Measurements from ENCODE around the gene CNNM4. TPM values are rescaled to one million over a fixed set of nuclear protein-coding genes. Genes with fewer than 3 reads are reported as not detected.

Gene CNNM4
- total and polyA plus RNA-seq, 2 donors: 2.4 to 3.1 TPM

DNA sequence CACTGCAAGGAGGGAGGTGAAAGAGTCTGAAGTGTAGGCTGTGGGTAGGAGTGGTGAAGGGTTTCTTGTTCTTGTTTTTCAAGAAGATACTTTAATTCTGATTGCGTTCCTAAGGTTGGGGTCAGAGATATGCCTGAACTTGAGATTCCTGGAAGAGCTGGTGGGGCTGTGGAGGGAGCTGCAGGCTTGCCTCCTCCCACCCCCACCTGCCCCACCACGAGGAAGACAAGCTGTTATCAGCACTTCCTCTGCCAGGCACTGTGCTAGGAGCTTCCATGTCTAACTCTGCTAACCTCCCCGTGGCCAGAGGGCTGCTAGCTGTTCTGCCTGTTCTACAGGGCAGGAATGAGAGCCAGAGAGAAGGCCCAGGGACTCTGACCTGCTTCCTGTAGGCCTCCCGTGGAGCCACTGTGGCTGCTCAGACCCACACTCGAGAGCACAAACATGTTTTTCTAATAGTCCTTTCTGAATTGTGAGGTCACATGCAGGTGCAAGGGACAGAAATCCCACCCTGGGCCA lies 69.4 kb downstream of the CNNM4 start:
- H3K36me3 ChIP-seq (ENCODE audit: control insufficient read depth in 2 of 2, insufficient read depth in 2 of 2, low read length in 1 of 2): peaks cover 86 to 88% of the 10 kb centered on the region in 2 donors
- 70% methylated on average over 5 of the region's 5 CpGs for WGBS
- no peak overlapping the region for H3K4me3 ChIP-seq (ENCODE audit: low read length in 2 of 2)
- H3K4me1 ChIP-seq (ENCODE audit: control insufficient read depth in 2 of 2, insufficient read depth in 2 of 2, low read length in 2 of 2): peaks cover 0 to 7% of the 10 kb centered on the region in 2 donors
- DNase-seq (ENCODE audit: low read depth in 6 of 9, low spot score in 9 of 9): no peak
- no peaks in the 10 kb centered on the region for H3K9me3 ChIP-seq (ENCODE audit: control insufficient read depth in 2 of 2, insufficient read depth in 1 of 2, low read length in 1 of 2)
- no peak overlapping the region for H3K27ac ChIP-seq (ENCODE audit: low read depth in 1 of 2, low read length in 1 of 2)
- no peaks in the 10 kb centered on the region for H3K27me3 ChIP-seq (ENCODE audit: control insufficient read depth in 2 of 2, insufficient read depth in 1 of 2, low read length in 1 of 2)

- Histone ChIP-seq H3K27me3 (ENCODE audit: control insufficient read depth in 2 of 2, insufficient read depth in 1 of 2, low read length in 1 of 2) (no peaks in the 10 kb centered on the region), H3K36me3 (ENCODE audit: control insufficient read depth in 2 of 2, insufficient read depth in 2 of 2, low read length in 1 of 2) (peaks cover 71 to 79% of the 10 kb centered on the region in 2 donors), H3K4me1 (ENCODE audit: control insufficient read depth in 2 of 2, insufficient read depth in 2 of 2, low read length in 2 of 2) (peaks cover 0 to 7% of the 10 kb centered on the region in 2 donors), H3K4me3 (ENCODE audit: low read length in 2 of 2) (no peak overlapping the region), H3K9me3 (ENCODE audit: control insufficient read depth in 2 of 2, insufficient read depth in 1 of 2, low read length in 1 of 2) (no peaks in the 10 kb centered on the region), H3K27ac (ENCODE audit: low read depth in 1 of 2, low read length in 1 of 2) (no peak overlapping the region)
- 97% methylated on average over 10 of the region's 10 CpGs for WGBS
- DNase-seq (ENCODE audit: low read depth in 6 of 9, low spot score in 9 of 9): no peak
Measured at GRCh38 chr2:96831679-96832078, 71.0 kb downstream of the CNNM4 start.

- WGBS: 97% methylated on average over 11 of the region's 11 CpGs
- H3K27me3 ChIP-seq (ENCODE audit: control insufficient read depth in 2 of 2, insufficient read depth in 1 of 2, low read length in 1 of 2): no peaks in the 10 kb centered on the region
- H3K4me1 ChIP-seq (ENCODE audit: control insufficient read depth in 2 of 2, insufficient read depth in 2 of 2, low read length in 2 of 2): peaks cover 0 to 7% of the 10 kb centered on the region in 2 donors
- no peaks in the 10 kb centered on the region for H3K9me3 ChIP-seq (ENCODE audit: control insufficient read depth in 2 of 2, insufficient read depth in 1 of 2, low read length in 1 of 2)
- no peak for DNase-seq (ENCODE audit: low read depth in 6 of 9, low spot score in 9 of 9)
- no peak overlapping the region for H3K27ac ChIP-seq (ENCODE audit: low read depth in 1 of 2, low read length in 1 of 2)
- H3K36me3 ChIP-seq (ENCODE audit: control insufficient read depth in 2 of 2, insufficient read depth in 2 of 2, low read length in 1 of 2): peaks cover 65 to 78% of the 10 kb centered on the region in 2 donors
- H3K4me3 ChIP-seq (ENCODE audit: low read length in 2 of 2): no peak overlapping the region
Measured at GRCh38 chr2:96832408-96832753, 71.7 kb downstream of the CNNM4 start.

GRCh38 chr2:96832754-96833507 lies 72.2 kb downstream of the CNNM4 start:
- H3K9me3 ChIP-seq (ENCODE audit: control insufficient read depth in 2 of 2, insufficient read depth in 1 of 2, low read length in 1 of 2): no peaks in the 10 kb centered on the region
- no peak overlapping the region for H3K27ac ChIP-seq (ENCODE audit: low read depth in 1 of 2, low read length in 1 of 2)
- no peaks in the 10 kb centered on the region for H3K27me3 ChIP-seq (ENCODE audit: control insufficient read depth in 2 of 2, insufficient read depth in 1 of 2, low read length in 1 of 2)
- H3K4me1 ChIP-seq (ENCODE audit: control insufficient read depth in 2 of 2, insufficient read depth in 2 of 2, low read length in 2 of 2): peaks cover 0 to 7% of the 10 kb centered on the region in 2 donors
- DNase-seq (ENCODE audit: low read depth in 6 of 9, low spot score in 9 of 9): peak in 1 of 9 donors; percentile 39
- peaks cover 60 to 76% of the 10 kb centered on the region in 2 donors for H3K36me3 ChIP-seq (ENCODE audit: control insufficient read depth in 2 of 2, insufficient read depth in 2 of 2, low read length in 1 of 2)
- 84% methylated on average over 18 of the region's 18 CpGs for WGBS
- H3K4me3 ChIP-seq (ENCODE audit: low read length in 2 of 2): no peak overlapping the region

DNA sequence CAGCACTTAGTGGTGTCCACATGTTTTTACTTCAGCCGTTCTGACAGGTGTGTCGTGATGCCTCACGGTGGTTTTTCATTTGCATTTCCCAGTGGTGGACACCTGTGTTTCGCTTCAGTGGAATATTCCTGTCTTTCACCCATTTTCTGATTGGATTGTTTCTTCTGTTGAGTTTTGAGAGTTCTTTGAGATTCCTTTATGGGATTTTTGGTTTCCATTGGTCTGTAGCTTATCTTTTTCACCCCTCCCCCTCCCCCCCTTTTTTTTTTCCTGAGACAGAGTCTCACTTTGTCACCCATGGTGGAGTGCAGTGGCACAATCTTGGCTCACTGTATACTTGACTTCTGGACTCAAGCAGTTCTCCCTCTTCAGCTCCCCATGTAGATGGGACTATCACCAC lies 75.1 kb downstream of the CNNM4 start:
- no peak for DNase-seq (ENCODE audit: low read depth in 6 of 9, low spot score in 9 of 9)
- H3K4me1 ChIP-seq (ENCODE audit: control insufficient read depth in 2 of 2, insufficient read depth in 2 of 2, low read length in 2 of 2): peaks cover 14 to 27% of the 10 kb centered on the region in 2 donors
- peaks cover 41 to 53% of the 10 kb centered on the region in 2 donors for H3K36me3 ChIP-seq (ENCODE audit: control insufficient read depth in 2 of 2, insufficient read depth in 2 of 2, low read length in 1 of 2)
- no peak overlapping the region for H3K4me3 ChIP-seq (ENCODE audit: low read length in 2 of 2)
- H3K27ac ChIP-seq (ENCODE audit: low read depth in 1 of 2, low read length in 1 of 2): no peak overlapping the region
- H3K27me3 ChIP-seq (ENCODE audit: control insufficient read depth in 2 of 2, insufficient read depth in 1 of 2, low read length in 1 of 2): no peaks in the 10 kb centered on the region
- 88% methylated on average over 4 of the region's 4 CpGs for WGBS
- peaks cover 0 to 3% of the 10 kb centered on the region in 2 donors for H3K9me3 ChIP-seq (ENCODE audit: control insufficient read depth in 2 of 2, insufficient read depth in 1 of 2, low read length in 1 of 2)

GRCh38 chr2:96837575-96837974 lies 76.9 kb downstream of the CNNM4 start:
- Histone ChIP-seq H3K9me3 (ENCODE audit: control insufficient read depth in 2 of 2, insufficient read depth in 1 of 2, low read length in 1 of 2) (peaks cover 0 to 3% of the 10 kb centered on the region in 2 donors), H3K4me1 (ENCODE audit: control insufficient read depth in 2 of 2, insufficient read depth in 2 of 2, low read length in 2 of 2) (peaks cover 14 to 27% of the 10 kb centered on the region in 2 donors), H3K27ac (ENCODE audit: low read depth in 1 of 2, low read length in 1 of 2) (no peak overlapping the region), H3K36me3 (ENCODE audit: control insufficient read depth in 2 of 2, insufficient read depth in 2 of 2, low read length in 1 of 2) (peaks cover 23 to 39% of the 10 kb centered on the region in 2 donors), H3K4me3 (ENCODE audit: low read length in 2 of 2) (no peak overlapping the region), H3K27me3 (ENCODE audit: control insufficient read depth in 2 of 2, insufficient read depth in 1 of 2, low read length in 1 of 2) (no peaks in the 10 kb centered on the region)
- no peak for DNase-seq (ENCODE audit: low read depth in 6 of 9, low spot score in 9 of 9)
- WGBS: over 99% methylated on average over 9 of the region's 9 CpGs

- H3K36me3 ChIP-seq (ENCODE audit: control insufficient read depth in 2 of 2, insufficient read depth in 2 of 2, low read length in 1 of 2): peaks cover 13 to 29% of the 10 kb centered on the region in 2 donors
- H3K4me1 ChIP-seq (ENCODE audit: control insufficient read depth in 2 of 2, insufficient read depth in 2 of 2, low read length in 2 of 2): peaks cover 14 to 20% of the 10 kb centered on the region in 2 donors
- 87% methylated on average over 23 of the region's 23 CpGs for WGBS
- peaks cover 0 to 3% of the 10 kb centered on the region in 2 donors for H3K9me3 ChIP-seq (ENCODE audit: control insufficient read depth in 2 of 2, insufficient read depth in 1 of 2, low read length in 1 of 2)
- no peak overlapping the region for H3K4me3 ChIP-seq (ENCODE audit: low read length in 2 of 2)
- H3K27me3 ChIP-seq (ENCODE audit: control insufficient read depth in 2 of 2, insufficient read depth in 1 of 2, low read length in 1 of 2): no peaks in the 10 kb centered on the region
- DNase-seq (ENCODE audit: low read depth in 6 of 9, low spot score in 9 of 9): no peak
- H3K27ac ChIP-seq (ENCODE audit: low read depth in 1 of 2, low read length in 1 of 2): peak overlapping the region in 1 of 2 donors; percentile 42
Measured at GRCh38 chr2:96838345-96839292, 77.9 kb downstream of the CNNM4 start.

- peak overlapping the region in 1 of 2 donors; percentile 25 for H3K27ac ChIP-seq (ENCODE audit: low read depth in 1 of 2, low read length in 1 of 2)
Measured at GRCh38 chr2:96839293-96839874, 78.7 kb downstream of the CNNM4 start.

More at GRCh38 chr2:96839293-96839874, 78.7 kb downstream of the CNNM4 start:
- H3K4me3 ChIP-seq (ENCODE audit: low read length in 2 of 2): peak overlapping the region in 1 of 2 donors; percentile 26
- H3K27me3 ChIP-seq (ENCODE audit: control insufficient read depth in 2 of 2, insufficient read depth in 1 of 2, low read length in 1 of 2): no peaks in the 10 kb centered on the region
- 12% methylated on average over 42 of the region's 42 CpGs for WGBS
- peaks cover 0 to 3% of the 10 kb centered on the region in 2 donors for H3K9me3 ChIP-seq (ENCODE audit: control insufficient read depth in 2 of 2, insufficient read depth in 1 of 2, low read length in 1 of 2)
- peaks cover 15 to 32% of the 10 kb centered on the region in 2 donors for H3K36me3 ChIP-seq (ENCODE audit: control insufficient read depth in 2 of 2, insufficient read depth in 2 of 2, low read length in 1 of 2)
- H3K4me1 ChIP-seq (ENCODE audit: control insufficient read depth in 2 of 2, insufficient read depth in 2 of 2, low read length in 2 of 2): peaks cover 14 to 20% of the 10 kb centered on the region in 2 donors
- DNase-seq (ENCODE audit: low read depth in 6 of 9, low spot score in 9 of 9): peak in 7 of 9 donors; percentile 50 to 89 (median 73)
